Limb (tissue), 2 donors: Measurements from ENCODE around the gene ATP13A3.
"Not testable (repeated sequence)": the region's sequence is repeated elsewhere in the genome, so short reads cannot be mapped to it uniquely, and the experiment has no call there.

Experiments
- DNase-seq, 2 donors: peaks; one replicate each; pipeline ENCODE4 v3.0.0-alpha.2; 2016; ENCODE audit errors: extremely low spot score in 2 of 2

Gene ATP13A3

GRCh38 chr3:194500198-194500597 lies 13.4 kb upstream of the ATP13A3 start:
- DNase-seq: no peak

- DNase-seq: not testable (repeated sequence)
Measured at GRCh38 chr3:194499516-194499915, 12.7 kb upstream of the ATP13A3 start.

- DNase-seq: no peak
Measured at GRCh38 chr3:194497799-194498575, 11.2 kb upstream of the ATP13A3 start.

- no peak for DNase-seq
Measured at GRCh38 chr3:194496217-194496919, 9.6 kb upstream of the ATP13A3 start.

GRCh38 chr3:194494951-194495374 lies 8.2 kb upstream of the ATP13A3 start:
- DNase-seq: no peak

GRCh38 chr3:194493995-194494927 lies 7.5 kb upstream of the ATP13A3 start:
- DNase-seq: not testable (repeated sequence)

GRCh38 chr3:194492001-194492400 lies 5.2 kb upstream of the ATP13A3 start:
- no peak for DNase-seq

- no peak for DNase-seq
Measured at GRCh38 chr3:194489736-194490612, 3.2 kb upstream of the ATP13A3 start.

GRCh38 chr3:194488055-194488742 lies 1.4 kb upstream of the ATP13A3 start:
- DNase-seq: no peak

- DNase-seq: peak in 1 of 2 donors; percentile 71
Measured at GRCh38 chr3:194487289-194488054, 670 bp upstream of the ATP13A3 start.

- peak in 1 of 2 donors; percentile 71 for DNase-seq
Measured at GRCh38 chr3:194485881-194486539, 792 bp downstream of the ATP13A3 start.

GRCh38 chr3:194485468-194485880 lies 1.3 kb downstream of the ATP13A3 start:
- no peak for DNase-seq

GRCh38 chr3:194484614-194485013 lies 2.2 kb downstream of the ATP13A3 start:
- DNase-seq: no peak

GRCh38 chr3:194483850-194484249 lies 3.0 kb downstream of the ATP13A3 start:
- no peak for DNase-seq

GRCh38 chr3:194482830-194483229 lies 4.0 kb downstream of the ATP13A3 start:
- not testable (repeated sequence) for DNase-seq

GRCh38 chr3:194482196-194482593 lies 4.6 kb downstream of the ATP13A3 start:
- no peak for DNase-seq

- no peak for DNase-seq
Measured at GRCh38 chr3:194481525-194482195, 5.1 kb downstream of the ATP13A3 start.

GRCh38 chr3:194481103-194481502 lies 5.7 kb downstream of the ATP13A3 start:
- no peak for DNase-seq
